DND-41 (cell line): Measurements from ENCODE around the gene TP53I3.

Experiments
- ATAC-seq: fragments of 200-7000 bp; cut with Tn5 transposase; 3 replicates; pipeline ENCODE4 v1.9.1; 2021; ENCODE audit warnings: low read depth; ENCODE audit not compliant: insufficient read depth
- DNase-seq: peaks from one replicate; pipeline ENCODE4 v3.0.0-alpha.2; 2020
- H2AFZ ChIP-seq: 2 replicates; pipeline ENCODE4 v1.6.0; 2012; ENCODE audit warnings: low read depth, low read length
- H3K27ac ChIP-seq: 2 replicates; pipeline ENCODE4 v1.5.1; 2012; ENCODE audit warnings: low read length, inconsistent platforms
- H3K27me3 ChIP-seq: fragments of 200-600 bp; sonication (generic); 2 replicates; pipeline ENCODE4 v1.6.0; 2012; ENCODE audit warnings: low read length, mild to moderate bottlenecking, inconsistent platforms; ENCODE audit not compliant: insufficient read depth, poor library complexity
- H3K36me3 ChIP-seq: 2 replicates; pipeline ENCODE4 v1.5.1; 2012; ENCODE audit warnings: low read length, inconsistent platforms; ENCODE audit not compliant: insufficient read depth
- H3K4me1 ChIP-seq: 2 replicates; pipeline ENCODE4 v1.5.1; 2012; ENCODE audit warnings: mild to moderate bottlenecking, low read length; ENCODE audit not compliant: insufficient read depth
- H3K4me2 ChIP-seq: 2 replicates; pipeline ENCODE4 v1.6.0; 2012; ENCODE audit warnings: mild to moderate bottlenecking, moderate library complexity, low read length, inconsistent platforms; ENCODE audit not compliant: insufficient read depth
- H3K4me3 ChIP-seq, 2 experiments: fragments of 200-600 bp in 1 of 2; shearing (Covaris generic) in 1 of 2; 2 replicates each; pipeline ENCODE4 v1.5.1; 2012 to 2016; ENCODE audit warnings: inconsistent platforms in 2 of 2, low read length in 2 of 2, mild to moderate bottlenecking in 2 of 2, low read depth in 1 of 2, moderate library complexity in 1 of 2
- H3K79me2 ChIP-seq: 2 replicates; pipeline ENCODE4 v1.6.0; 2012; ENCODE audit warnings: low read length, inconsistent platforms; ENCODE audit not compliant: insufficient read depth
- H3K9ac ChIP-seq: 2 replicates; pipeline ENCODE4 v1.6.0; 2012; ENCODE audit warnings: low read depth, mild to moderate bottlenecking, inconsistent platforms, low read length, moderate library complexity
- H3K9me3 ChIP-seq: 2 replicates; pipeline ENCODE4 v1.5.1; 2012; ENCODE audit warnings: low read length, moderate library complexity, mild to moderate bottlenecking, inconsistent platforms; ENCODE audit not compliant: insufficient read depth, severe bottlenecking
- H4K20me1 ChIP-seq: 2 replicates; pipeline ENCODE4 v1.6.0; 2012; ENCODE audit warnings: low read length; ENCODE audit not compliant: insufficient read depth
- EZH2 ChIP-seq: IDR thresholded peaks from 3 replicates; pipeline ENCODE4 v1.6.1; 2012; ENCODE audit warnings: borderline replicate concordance, low read depth, mild to moderate bottlenecking, moderate library complexity, low read length, inconsistent platforms; ENCODE audit not compliant: severe bottlenecking
- TF ChIP-seq, protein P1 (sequence below): IDR thresholded peaks from 2 replicates; pipeline ENCODE4 v1.5.1; 2012; ENCODE audit warnings: borderline replicate concordance, low read length, moderate library complexity, mild to moderate bottlenecking; ENCODE audit not compliant: poor library complexity, severe bottlenecking; ENCODE audit errors: extremely low read depth

The TP53I3 gene

DNA sequence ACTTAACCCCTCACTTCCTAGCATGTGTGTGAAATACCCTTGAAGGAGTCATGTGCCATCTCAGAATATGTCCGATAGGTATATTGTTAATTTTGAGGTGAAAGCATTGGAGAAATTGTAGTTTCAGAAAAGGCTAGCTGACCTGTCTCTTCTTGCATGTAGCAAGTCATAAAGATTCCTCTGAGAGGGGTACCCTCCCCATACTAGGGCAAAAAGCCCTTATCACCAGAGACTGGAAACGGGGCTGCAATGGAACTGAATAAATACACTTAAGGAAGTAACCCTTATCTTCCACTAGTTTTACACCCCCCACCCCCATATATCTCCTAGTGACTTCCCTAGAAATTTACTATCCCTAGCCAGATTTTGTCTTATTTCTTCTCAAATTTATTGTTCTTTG, 6.8 kb downstream of the TP53I3 start:
- H2AFZ ChIP-seq, result peak overlapping the region; percentile 98; the same call in 1 of the 2 replicates
- H3K36me3 ChIP-seq, result peaks cover 16% of the 10 kb centered on the region
- TF ChIP-seq, protein P1, sequence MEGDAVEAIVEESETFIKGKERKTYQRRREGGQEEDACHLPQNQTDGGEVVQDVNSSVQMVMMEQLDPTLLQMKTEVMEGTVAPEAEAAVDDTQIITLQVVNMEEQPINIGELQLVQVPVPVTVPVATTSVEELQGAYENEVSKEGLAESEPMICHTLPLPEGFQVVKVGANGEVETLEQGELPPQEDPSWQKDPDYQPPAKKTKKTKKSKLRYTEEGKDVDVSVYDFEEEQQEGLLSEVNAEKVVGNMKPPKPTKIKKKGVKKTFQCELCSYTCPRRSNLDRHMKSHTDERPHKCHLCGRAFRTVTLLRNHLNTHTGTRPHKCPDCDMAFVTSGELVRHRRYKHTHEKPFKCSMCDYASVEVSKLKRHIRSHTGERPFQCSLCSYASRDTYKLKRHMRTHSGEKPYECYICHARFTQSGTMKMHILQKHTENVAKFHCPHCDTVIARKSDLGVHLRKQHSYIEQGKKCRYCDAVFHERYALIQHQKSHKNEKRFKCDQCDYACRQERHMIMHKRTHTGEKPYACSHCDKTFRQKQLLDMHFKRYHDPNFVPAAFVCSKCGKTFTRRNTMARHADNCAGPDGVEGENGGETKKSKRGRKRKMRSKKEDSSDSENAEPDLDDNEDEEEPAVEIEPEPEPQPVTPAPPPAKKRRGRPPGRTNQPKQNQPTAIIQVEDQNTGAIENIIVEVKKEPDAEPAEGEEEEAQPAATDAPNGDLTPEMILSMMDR, result no peak
- H4K20me1 ChIP-seq, result peaks cover 3% of the 10 kb centered on the region; the same call in 1 of the 2 replicates
- H3K4me1 ChIP-seq, result peaks cover 38% of the 10 kb centered on the region
- DNase-seq, result no peak
- H3K27me3 ChIP-seq, result no peaks in the 10 kb centered on the region
- peak overlapping the region; percentile 81; the same call in 1 of the 2 replicates for H3K9ac ChIP-seq
- H3K9me3 ChIP-seq, result no peaks in the 10 kb centered on the region
- peak overlapping the region in 1 of 2 experiments; percentile 96; a peak in 2 of 4 replicates for H3K4me3 ChIP-seq
- H3K27ac ChIP-seq, result no peak overlapping the region
- H3K4me2 ChIP-seq, result peak overlapping the region; percentile 78
- peaks cover 33% of the 10 kb centered on the region for H3K79me2 ChIP-seq
- ATAC-seq, result no peak

DNA sequence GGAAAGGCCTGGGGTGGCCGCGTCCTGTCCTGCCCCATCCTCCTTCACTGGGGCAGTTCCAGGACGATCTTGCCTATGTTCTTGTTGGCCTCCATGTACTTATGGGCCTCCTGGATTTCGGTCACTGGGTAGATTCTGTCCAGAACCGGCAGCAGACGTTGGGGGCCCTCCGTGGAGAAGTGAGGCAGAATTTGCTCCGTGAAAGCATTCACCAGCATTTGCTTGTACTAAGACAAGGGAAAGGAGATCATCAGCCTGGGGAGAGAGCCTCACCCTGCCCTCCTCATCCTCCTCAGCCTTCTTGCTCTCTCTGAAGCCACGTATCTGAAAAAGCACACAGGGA, 7.1 kb downstream of the TP53I3 start:
- peak overlapping the region; percentile 91 to 96; a peak in 3 of 4 replicates for H3K4me3 ChIP-seq

DNA sequence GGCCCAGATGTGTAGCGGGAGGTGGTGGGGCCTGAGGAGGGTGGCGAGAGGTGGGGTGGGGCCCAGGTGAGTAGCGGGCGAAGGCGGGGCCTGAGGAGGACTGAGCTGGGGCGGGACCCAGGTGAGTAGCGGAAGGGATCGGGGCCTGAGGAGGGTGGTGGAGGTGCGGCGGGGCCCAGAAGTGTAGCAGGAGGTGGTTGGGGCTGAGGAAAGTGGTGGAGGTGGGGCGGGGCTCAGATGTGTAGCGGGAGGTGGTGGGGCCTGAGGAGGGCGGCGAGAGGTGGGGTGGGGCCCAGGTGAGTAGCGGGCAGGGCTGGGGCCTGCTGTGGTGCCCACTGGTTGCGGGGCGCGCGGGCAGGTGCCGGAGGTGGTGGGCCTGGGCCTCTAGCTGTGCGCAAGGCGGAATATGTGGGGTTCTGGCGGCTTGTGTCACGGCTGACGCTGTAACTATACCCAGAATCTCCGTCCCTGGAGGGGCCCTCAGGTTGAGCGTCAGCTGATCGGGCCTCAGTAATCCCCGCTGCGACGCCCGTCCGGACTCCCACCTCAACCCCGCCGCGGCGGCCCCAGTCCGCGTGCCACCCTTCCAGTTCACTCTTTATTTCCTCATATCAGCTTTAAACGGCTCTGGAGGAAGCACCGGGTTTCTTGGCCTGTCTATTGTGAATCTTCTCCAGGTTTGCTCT, 7.6 kb downstream of the TP53I3 start:
- peak overlapping the region; percentile 94; the same call in 1 of the 2 replicates for H3K27ac ChIP-seq
- H3K9me3 ChIP-seq, result no peaks in the 10 kb centered on the region
- H3K9ac ChIP-seq, result peak overlapping the region; percentile 81
- peak overlapping the region; percentile 98 for H2AFZ ChIP-seq
- H3K79me2 ChIP-seq, result peaks cover 42% of the 10 kb centered on the region
- H4K20me1 ChIP-seq, result peaks cover 3% of the 10 kb centered on the region; the same call in 1 of the 2 replicates
- DNase-seq (peak; percentile 15), ATAC-seq (no peak; the same call in 2 of the 3 replicates)
- H3K4me1 ChIP-seq, result peaks cover 41% of the 10 kb centered on the region
- H3K36me3 ChIP-seq, result peaks cover 23% of the 10 kb centered on the region
- peak overlapping the region; percentile 91 to 96; a peak in 3 of 4 replicates for H3K4me3 ChIP-seq
- TF ChIP-seq, protein P1, result no peak
- no peak for TF ChIP-seq EZH2
- peak overlapping the region; percentile 78 for H3K4me2 ChIP-seq
- no peaks in the 10 kb centered on the region for H3K27me3 ChIP-seq

More for the DNA sequence above, 7.1 kb downstream of the TP53I3 start:
- Histone ChIP-seq H3K4me1 (peaks cover 41% of the 10 kb centered on the region), H3K36me3 (peaks cover 19% of the 10 kb centered on the region), H4K20me1 (peaks cover 3% of the 10 kb centered on the region; the same call in 1 of the 2 replicates), H3K4me2 (peak overlapping the region; percentile 78), H3K9me3 (no peaks in the 10 kb centered on the region), H2AFZ (peak overlapping the region; percentile 98), H3K27ac (no peak overlapping the region), H3K79me2 (peaks cover 37% of the 10 kb centered on the region), H3K9ac (peak overlapping the region; percentile 81), H3K27me3 (no peaks in the 10 kb centered on the region)
- TF ChIP-seq, protein P1, result no peak
- TF ChIP-seq EZH2, result no peak
- DNase-seq (no peak), ATAC-seq (no peak)
